Ramos (cell line): ENCODE measurements around the gene MCM6.

Source experiments
- in situ Hi-C: fragments of 300-500 bp; cut with MboI; formaldehyde crosslinking; loops from one replicate; pipeline ENCODE4 v1.14.3; 2022; ENCODE audit warnings: low sequenced_read_pairs; ENCODE audit not compliant: unreplicated experiment

Gene MCM6

GRCh38 chr2:135875491-135876065 is 665 bp downstream of the MCM6 start:
- in situ Hi-C loops: loop anchor here (25.0 kb wide), 2 partner anchors 862 to 1962 kb away; no protein-coding TSS in a partner anchor

GRCh38 chr2:135874777-135875365 is 1.4 kb downstream of the MCM6 start:
- in situ Hi-C loops: loop anchor here (25.0 kb wide), 2 partner anchors 862 to 1962 kb away; no protein-coding TSS in a partner anchor

- in situ Hi-C loops: no loop called here
Observed at GRCh38 chr2:135870571-135870970, 5.7 kb downstream of the MCM6 start.

- in situ Hi-C loops: no loop called here
Observed at GRCh38 chr2:135863233-135863632, 13.0 kb downstream of the MCM6 start.

GRCh38 chr2:135862718-135863117 is 13.5 kb downstream of the MCM6 start:
- in situ Hi-C loops: no loop called here

GRCh38 chr2:135853401-135853800 is 22.8 kb downstream of the MCM6 start:
- in situ Hi-C loops: no loop called here

GRCh38 chr2:135851858-135852257 is 24.4 kb downstream of the MCM6 start:
- in situ Hi-C loops: no loop called here

GRCh38 chr2:135850892-135851668 is 25.2 kb downstream of the MCM6 start:
- in situ Hi-C loops: no loop called here

- in situ Hi-C loops: no loop called here
Observed at GRCh38 chr2:135849087-135849486, 27.2 kb downstream of the MCM6 start.

- in situ Hi-C loops: no loop called here
Observed at GRCh38 chr2:135845997-135846396, 30.2 kb downstream of the MCM6 start.

GRCh38 chr2:135845257-135845656 is 31.0 kb downstream of the MCM6 start:
- in situ Hi-C loops: no loop called here

- in situ Hi-C loops: no loop called here
Observed at GRCh38 chr2:135844301-135844895, 31.8 kb downstream of the MCM6 start.

GRCh38 chr2:135843671-135844070 is 32.6 kb downstream of the MCM6 start:
- in situ Hi-C loops: no loop called here

- in situ Hi-C loops: no loop called here
Observed at GRCh38 chr2:135840601-135841000, 35.6 kb downstream of the MCM6 start.

GRCh38 chr2:135839713-135840112 is 36.5 kb downstream of the MCM6 start:
- in situ Hi-C loops: no loop called here

- in situ Hi-C loops: no loop called here
Observed at GRCh38 chr2:135838502-135838901, 37.7 kb downstream of the MCM6 start.

- in situ Hi-C loops: no loop called here
Observed at GRCh38 chr2:135836596-135837270, 39.5 kb downstream of the MCM6 start, which contains the start of gene LCT. TSS of gene LCT (minus strand) at chr2:135837184. CDS start at chr2:135837169, 15 bp downstream.

GRCh38 chr2:135832891-135833290 is 43.4 kb downstream of the MCM6 start:
- in situ Hi-C loops: no loop called here

GRCh38 chr2:135831180-135831812 is 44.9 kb downstream of the MCM6 start:
- in situ Hi-C loops: no loop called here
